ENCODE measurements around the gene FLOT1. TPM values are rescaled to one million over a fixed set of nuclear protein-coding genes. Genes with fewer than 3 reads are reported as not detected.

The FLOT1 gene
- total RNA-seq, 1 donor from 2014 or later = 77.6 TPM

GRCh38 chr6:30683980-30684338 is 58.5 kb downstream of the FLOT1 start:
- peaks cover 24% of the 10 kb centered on the region for H3K36me3 Mint-ChIP-seq (ENCODE audit: low read depth, unreplicated experiment)
- peaks cover 52% of the 10 kb centered on the region for H3K4me1 ChIP-seq (ENCODE audit: insufficient read depth, low read length)
- H3K4me1 Mint-ChIP-seq (ENCODE audit: low read depth, unreplicated experiment) = peaks cover 28% of the 10 kb centered on the region
- DNase-seq (ENCODE audit: low read depth) (no peak), FAIRE-seq (no peak)
- peak overlapping the region; percentile 99 for H3K27ac Mint-ChIP-seq (ENCODE audit: unreplicated experiment)
- TF ChIP-seq CTCF (IDR thresholded peaks at IDR 0.05; ENCODE audit: insufficient read depth, low read depth, low read length) (no peak), EZH2 (IDR thresholded peaks at IDR 0.05; ENCODE audit: insufficient read depth, low read length) (no peak)
- H3K9me3 ChIP-seq (ENCODE audit: insufficient read depth, low read depth, low read length) = no peaks in the 10 kb centered on the region
- H3K27ac ChIP-seq (ENCODE audit: low read depth, low read length) = peak overlapping the region; percentile 81
- peaks cover under 1% of the 10 kb centered on the region for H3K9me3 Mint-ChIP-seq (ENCODE audit: unreplicated experiment)
- H3K36me3 ChIP-seq (ENCODE audit: insufficient read depth, low read length) = peaks cover 14% of the 10 kb centered on the region
- no peaks in the 10 kb centered on the region for H3K27me3 Mint-ChIP-seq (ENCODE audit: low read depth, unreplicated experiment)
- H3K79me2 ChIP-seq (ENCODE audit: insufficient read depth, low read length) = peaks cover 97% of the 10 kb centered on the region
- H2AFZ ChIP-seq (ENCODE audit: low read depth, low read length) = no peak overlapping the region
- H3K4me3 ChIP-seq (ENCODE audit: insufficient read depth, low read depth, low read length) = peak overlapping the region; percentile 87
- peak overlapping the region; percentile 98 for H3K9ac ChIP-seq (ENCODE audit: low read length)
- peaks cover 72% of the 10 kb centered on the region for H4K20me1 ChIP-seq (ENCODE audit: insufficient read depth, low read length)
- H3K4me2 ChIP-seq (ENCODE audit: low read length) = peak overlapping the region; percentile 100
- no peaks in the 10 kb centered on the region for H3K27me3 ChIP-seq (ENCODE audit: insufficient read depth, low read length)
- peak overlapping the region; percentile 98 for H3K4me3 Mint-ChIP-seq (ENCODE audit: unreplicated experiment)

DNA sequence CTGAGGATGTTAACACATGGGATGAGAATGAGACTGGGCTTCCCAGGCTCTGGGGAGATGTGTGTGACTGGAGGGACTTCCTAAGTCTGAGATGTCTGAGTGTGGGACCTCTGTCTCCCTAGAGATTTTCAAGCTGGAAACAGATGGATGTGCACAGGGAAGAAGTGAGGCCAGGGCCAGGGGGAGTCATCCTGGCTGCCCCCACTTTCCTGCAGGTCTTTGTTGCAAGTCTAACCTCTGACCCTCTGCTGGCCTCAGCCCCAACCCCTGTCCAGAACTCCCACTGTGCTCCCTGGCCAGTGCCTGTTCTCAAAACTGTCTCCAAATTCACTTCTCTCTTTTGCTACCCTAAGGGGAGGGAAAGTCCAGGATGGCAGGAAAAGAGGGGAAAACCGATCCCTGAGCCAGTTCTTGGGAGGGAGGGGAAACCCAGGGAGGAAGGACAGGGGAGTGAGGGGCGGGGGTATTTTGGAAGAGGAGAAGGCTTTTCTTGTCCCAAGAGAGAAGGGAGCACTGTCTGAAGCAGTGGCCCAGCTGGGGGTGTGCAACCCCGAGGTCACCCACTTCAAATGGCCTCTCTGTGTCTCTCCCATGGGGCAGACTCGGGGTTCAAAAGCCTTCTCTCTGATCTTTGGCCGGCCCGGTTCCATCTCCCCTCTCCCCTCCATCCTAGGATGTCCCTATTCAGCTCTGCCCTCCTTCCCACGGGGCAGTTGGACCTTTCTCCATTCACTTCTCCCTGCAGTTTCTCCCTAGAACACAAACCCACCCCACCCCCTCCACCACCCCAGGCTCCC is 59.1 kb downstream of the FLOT1 start:
- peak overlapping the region; percentile 81 for H3K27ac ChIP-seq (ENCODE audit: low read depth, low read length)
- H3K4me1 ChIP-seq (ENCODE audit: insufficient read depth, low read length) = peaks cover 47% of the 10 kb centered on the region
- H4K20me1 ChIP-seq (ENCODE audit: insufficient read depth, low read length) = peaks cover 77% of the 10 kb centered on the region
- H3K4me3 ChIP-seq (ENCODE audit: insufficient read depth, low read depth, low read length) = peak overlapping the region; percentile 87
- Mint-ChIP-seq H3K27ac (ENCODE audit: unreplicated experiment) (peak overlapping the region; percentile 99), H3K36me3 (ENCODE audit: low read depth, unreplicated experiment) (peaks cover 24% of the 10 kb centered on the region), H3K4me1 (ENCODE audit: low read depth, unreplicated experiment) (peaks cover 29% of the 10 kb centered on the region), H3K27me3 (ENCODE audit: low read depth, unreplicated experiment) (no peaks in the 10 kb centered on the region), H3K9me3 (ENCODE audit: unreplicated experiment) (no peaks in the 10 kb centered on the region), H3K4me3 (ENCODE audit: unreplicated experiment) (peak overlapping the region; percentile 98)
- no peak for FAIRE-seq
- no peak overlapping the region for H2AFZ ChIP-seq (ENCODE audit: low read depth, low read length)
- no peak for TF ChIP-seq EZH2 (IDR thresholded peaks at IDR 0.05; ENCODE audit: insufficient read depth, low read length)
- TF ChIP-seq CTCF (IDR thresholded peaks at IDR 0.05; ENCODE audit: insufficient read depth, low read depth, low read length) = no peak
- no peaks in the 10 kb centered on the region for H3K27me3 ChIP-seq (ENCODE audit: insufficient read depth, low read length)
- DNase-seq (ENCODE audit: low read depth) = no peak
- H3K4me2 ChIP-seq (ENCODE audit: low read length) = peak overlapping the region; percentile 100
- peaks cover 18% of the 10 kb centered on the region for H3K36me3 ChIP-seq (ENCODE audit: insufficient read depth, low read length)
- H3K9ac ChIP-seq (ENCODE audit: low read length) = peak overlapping the region; percentile 98
- H3K9me3 ChIP-seq (ENCODE audit: insufficient read depth, low read depth, low read length) = no peaks in the 10 kb centered on the region
- peaks cover 96% of the 10 kb centered on the region for H3K79me2 ChIP-seq (ENCODE audit: insufficient read depth, low read length)
